ENCODE measurements around the gene HEG1.

GRCh38 chr3:124963755-124964154 is 92.0 kb downstream of the HEG1 start:
- TF ChIP-seq CTCF (conservative IDR thresholded peaks at IDR 0.05; ENCODE audit: low read depth, low read length) = no peak
- no peak for TF ChIP-seq EZH2 (IDR thresholded peaks at IDR 0.05; ENCODE audit: borderline replicate concordance, low read depth, low read length, poor library complexity, severe bottlenecking)

Measured in A673 (cell line).